SK-MEL-5 (cell line): ENCODE results near the gene TSC2. TPM values are rescaled to one million over a fixed set of nuclear protein-coding genes. Genes with fewer than 3 reads are reported as not detected.

Source experiments
- DNase-seq: peaks from one replicate; pipeline ENCODE4 v3.0.0-alpha.2; 2016; ENCODE audit warnings: low read depth, low spot score
- in situ Hi-C: cut with HindIII; loops from 2 replicates; pipeline ENCODE4 v1.10.0; 2016; ENCODE audit warnings: low sequenced_read_pairs, high pct_unique_total_duplicates, low pct_unique_long_range_greater_than_20kb
- polyA plus RNA-seq, 2 experiments: library from polyadenylated mRNA; depleted of rRNA; stranded (reverse); fragments of >200 nt; gene quantifications; 2 replicates each; pipeline ENCODE4 v1.2.3, GENCODE V29; 2015
- total RNA-seq: library from RNA; depleted of rRNA; stranded (reverse); fragments of >200 nt; shearing (Covaris generic); gene quantifications from 2 replicates; pipeline ENCODE4 v1.2.3, GENCODE V29; 2014; rRNA removed

Gene TSC2
- total RNA-seq: 11.6 and 20.2 TPM in 2 replicates
- polyA plus RNA-seq (2015; cell fraction: cytosol; rRNA removed): 32.7 and 36.0 TPM in 2 replicates
- polyA plus RNA-seq (2015; cell fraction: nucleus; rRNA removed): 212 and 240 TPM in 2 replicates

GRCh38 chr16:2047330-2048115, at the start of gene TSC2, which contains the start of gene NTHL1:
Gene TSC2 (plus strand): TSS chr16:2047985. CDS start chr16:2048616, 631 bp downstream.
Gene NTHL1 (minus strand): TSS chr16:2047834. CDS start chr16:2047823, 11 bp downstream.
- peak; percentile 93 for DNase-seq

GRCh38 chr16:1998360-1998835, 49.4 kb upstream of the TSC2 start:
- in situ Hi-C loops: no loop called here
- DNase-seq: no peak

More at GRCh38 chr16:2047330-2048115, at the start of gene TSC2, which contains the start of gene NTHL1:
- in situ Hi-C loops: no loop called here

- in situ Hi-C loops: no loop called here
- DNase-seq: no peak
These were observed 48.7 kb upstream of the TSC2 start for GRCh38 chr16:1998852-1999801.

- in situ Hi-C loops: no loop called here
- DNase-seq: no peak
These were observed 47.8 kb upstream of the TSC2 start for GRCh38 chr16:1999866-2000514.

GRCh38 chr16:2001035-2001434, 46.8 kb upstream of the TSC2 start:
- DNase-seq: no peak
- in situ Hi-C loops: no loop called here

- in situ Hi-C loops: no loop called here
- no peak for DNase-seq
These were observed 46.1 kb upstream of the TSC2 start for GRCh38 chr16:2001456-2002355.

GRCh38 chr16:2002406-2003230, 45.2 kb upstream of the TSC2 start:
- in situ Hi-C loops: no loop called here
- no peak for DNase-seq

GRCh38 chr16:2003231-2003826, 44.5 kb upstream of the TSC2 start:
- in situ Hi-C loops: no loop called here
- DNase-seq: no peak

- DNase-seq: peak; percentile 89
- in situ Hi-C loops: no loop called here
These were observed 43.8 kb upstream of the TSC2 start for GRCh38 chr16:2003827-2004641.

- in situ Hi-C loops: no loop called here
These were observed 42.8 kb upstream of the TSC2 start for GRCh38 chr16:2004795-2005517.

GRCh38 chr16:2005646-2006045, 42.1 kb upstream of the TSC2 start:
- DNase-seq: peak; percentile 30
- in situ Hi-C loops: no loop called here

More at GRCh38 chr16:2004795-2005517, 42.8 kb upstream of the TSC2 start:
- no peak for DNase-seq

- in situ Hi-C loops: no loop called here
These were observed 41.5 kb upstream of the TSC2 start for GRCh38 chr16:2006317-2006716.

GRCh38 chr16:2007081-2007836, 40.5 kb upstream of the TSC2 start:
- in situ Hi-C loops: no loop called here

More at GRCh38 chr16:2006317-2006716, 41.5 kb upstream of the TSC2 start:
- no peak for DNase-seq

More at GRCh38 chr16:2007081-2007836, 40.5 kb upstream of the TSC2 start:
- no peak for DNase-seq
